Sigmoid colon (tissue), 7 donors: Measurements from ENCODE around the gene GYS1. TPM values are rescaled to one million over a fixed set of nuclear protein-coding genes. Genes with fewer than 3 reads are reported as not detected.

ENCODE experiments used
- DNase-seq: peaks from one replicate; pipeline ENCODE4 v3.0.0-alpha.2; 2019
- H3K27ac ChIP-seq, 4 donors: fragments of 200-600 bp; sonication (generic); one replicate each; pipeline ENCODE4 v1.5.1; 2016 to 2019; ENCODE audit warnings: mild to moderate bottlenecking in 1 of 4
- H3K27me3 ChIP-seq, 3 donors: fragments of 200-600 bp; sonication (generic); one replicate each; pipeline ENCODE4 v1.5.1; 2019; ENCODE audit warnings: mild to moderate bottlenecking in 1 of 3
- H3K36me3 ChIP-seq, 4 donors: fragments of 200-600 bp; sonication (generic); one replicate each; pipeline ENCODE4 v1.5.1; 2016 to 2019
- H3K4me1 ChIP-seq, 4 donors: fragments of 200-600 bp; sonication (generic); one replicate each; pipeline ENCODE4 v1.5.1; 2017 to 2019
- H3K4me3 ChIP-seq, 4 donors: fragments of 200-600 bp; sonication (generic); one replicate each; pipeline ENCODE4 v1.5.1; 2017 to 2019; ENCODE audit warnings: mild to moderate bottlenecking in 2 of 4, moderate library complexity in 1 of 4
- H3K9me3 ChIP-seq, 4 donors: fragments of 200-600 bp in 3 of 4; sonication (generic) in 3 of 4; one replicate each; pipeline versions ENCODE4 v1.5.1 to v1.6.1; 2013 to 2019
- EP300 ChIP-seq, 4 donors: sonication (generic); formaldehyde crosslinking; IDR thresholded peaks; one replicate each; pipeline ENCODE4 v1.6.1; 2017; ENCODE audit warnings: antibody characterized with exemption in 4 of 4
- POLR2A ChIP-seq, 2 donors: fragments of 450-650 bp; IDR thresholded peaks; one replicate each; pipeline ENCODE4 v1.6.1; 2016; ENCODE audit warnings: antibody characterized with exemption in 2 of 2, mild to moderate bottlenecking in 2 of 2, moderate library complexity in 2 of 2
- POLR2AphosphoS5 ChIP-seq, 4 donors: sonication (generic); formaldehyde crosslinking; IDR thresholded peaks; one replicate each; pipeline ENCODE4 v1.6.1; 2017; ENCODE audit warnings: antibody characterized with exemption in 4 of 4
- WGBS, 2 donors: extraction: QIAGEN DNeasy Blood & Tissue Kit; methylation state at CpG; one replicate each; pipeline ENCODE4 v1.1.7; 2013; 5-methylcytosine and 5-hydroxymethylcytosine counted together
- intact Hi-C: fragments of 100-400 bp; cut with DNase I; formaldehyde crosslinking; loops from one replicate; pipeline ENCODE4 v1.15.1; 2023
- polyA plus RNA-seq, 3 donors: library from polyadenylated mRNA; stranded (reverse); fragments of 200-250 nt; gene quantifications; one replicate each; pipeline ENCODE4 v1.2.3, GENCODE V29; 2013
- total RNA-seq, 4 donors: library from RNA; depleted of rRNA; stranded (reverse); fragments of >200 nt; gene quantifications; one replicate each; pipeline ENCODE4 v1.1.0, GENCODE V29; 2016
- TF ChIP-seq, protein P1 (sequence below), 4 experiments: fragments of 450-650 bp in 3 of 4; fragments of 200-600 bp in 1 of 4; IDR thresholded peaks; one replicate each; pipeline ENCODE4 v1.5.1; 2016 to 2019; ENCODE audit warnings: antibody characterized with exemption in 4 of 4, mild to moderate bottlenecking in 3 of 4, moderate library complexity in 2 of 4
- donor health status: healthy with polysubstance abuse.
- donor health status: Bipolar disorder and iron deficiency.
- donor health status: healthy.

Gene GYS1
- total and polyA plus RNA-seq, 7 donors, result 11.7 to 32.7 (median 17.5) TPM

DNA sequence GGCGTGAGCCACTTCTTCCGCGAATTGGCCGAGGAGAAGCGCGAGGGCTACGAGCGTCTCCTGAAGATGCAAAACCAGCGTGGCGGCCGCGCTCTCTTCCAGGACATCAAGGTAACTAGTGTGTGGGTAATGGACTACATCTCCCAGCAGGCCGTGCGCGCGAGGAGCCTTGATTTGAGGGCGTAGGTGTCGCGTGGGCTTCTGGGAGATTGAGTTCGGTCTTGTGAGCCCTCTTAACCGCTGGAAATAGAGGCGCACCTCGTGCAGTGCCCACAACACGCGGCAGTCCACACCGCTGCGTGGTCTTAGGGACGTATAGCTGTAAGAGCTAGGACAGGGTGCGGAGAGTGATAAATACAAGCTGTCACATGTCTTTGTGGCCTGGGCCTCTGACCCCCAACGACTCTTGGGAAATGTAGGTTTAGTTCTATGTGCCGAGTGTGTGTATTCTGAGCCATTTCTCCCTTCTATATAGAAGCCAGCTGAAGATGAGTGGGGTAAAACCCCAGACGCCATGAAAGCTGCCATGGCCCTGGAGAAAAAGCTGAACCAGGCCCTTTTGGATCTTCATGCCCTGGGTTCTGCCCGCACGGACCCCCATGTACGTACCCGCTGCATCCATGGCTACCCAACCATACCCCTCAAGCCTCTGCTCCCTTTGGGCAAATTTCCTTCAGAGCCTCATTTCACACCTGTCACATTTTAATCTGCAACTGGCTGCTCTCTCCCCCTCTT is 27.1 kb downstream of the GYS1 start:
- WGBS, 2 donors, result 9 to 11% methylated on average over 36 of the region's 36 CpGs
- peaks cover 11 to 46% (median 24%) of the 10 kb centered on the region in 4 donors for H3K36me3 ChIP-seq
- no peaks in the 10 kb centered on the region for H3K27me3 ChIP-seq
- peak overlapping the region; percentile 89 to 95 (median 90) for H3K4me3 ChIP-seq
- peaks cover 0 to 56% (median 50%) of the 10 kb centered on the region in 4 donors for H3K4me1 ChIP-seq
- H3K27ac ChIP-seq, result peak overlapping the region; percentile 91 to 98 (median 95)
- intact Hi-C loops, result loop anchor here (2.0 to 10.0 kb wide), 2 partner anchors 129 to 331 kb away; partner anchors contain the start of genes DBP and HSD17B14
- TF ChIP-seq, protein P1, sequence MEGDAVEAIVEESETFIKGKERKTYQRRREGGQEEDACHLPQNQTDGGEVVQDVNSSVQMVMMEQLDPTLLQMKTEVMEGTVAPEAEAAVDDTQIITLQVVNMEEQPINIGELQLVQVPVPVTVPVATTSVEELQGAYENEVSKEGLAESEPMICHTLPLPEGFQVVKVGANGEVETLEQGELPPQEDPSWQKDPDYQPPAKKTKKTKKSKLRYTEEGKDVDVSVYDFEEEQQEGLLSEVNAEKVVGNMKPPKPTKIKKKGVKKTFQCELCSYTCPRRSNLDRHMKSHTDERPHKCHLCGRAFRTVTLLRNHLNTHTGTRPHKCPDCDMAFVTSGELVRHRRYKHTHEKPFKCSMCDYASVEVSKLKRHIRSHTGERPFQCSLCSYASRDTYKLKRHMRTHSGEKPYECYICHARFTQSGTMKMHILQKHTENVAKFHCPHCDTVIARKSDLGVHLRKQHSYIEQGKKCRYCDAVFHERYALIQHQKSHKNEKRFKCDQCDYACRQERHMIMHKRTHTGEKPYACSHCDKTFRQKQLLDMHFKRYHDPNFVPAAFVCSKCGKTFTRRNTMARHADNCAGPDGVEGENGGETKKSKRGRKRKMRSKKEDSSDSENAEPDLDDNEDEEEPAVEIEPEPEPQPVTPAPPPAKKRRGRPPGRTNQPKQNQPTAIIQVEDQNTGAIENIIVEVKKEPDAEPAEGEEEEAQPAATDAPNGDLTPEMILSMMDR (IDR thresholded peaks at IDR 0.05), result no peak
- TF ChIP-seq POLR2AphosphoS5 (IDR thresholded peaks at IDR 0.05), result peak in 2 of 4 donors; percentile 20 to 37
- no peak for TF ChIP-seq POLR2A (IDR thresholded peaks at IDR 0.05)
- no peak for TF ChIP-seq EP300 (IDR thresholded peaks at IDR 0.05)
- no peaks in the 10 kb centered on the region for H3K9me3 ChIP-seq
- DNase-seq, result peak; percentile 94

DNA sequence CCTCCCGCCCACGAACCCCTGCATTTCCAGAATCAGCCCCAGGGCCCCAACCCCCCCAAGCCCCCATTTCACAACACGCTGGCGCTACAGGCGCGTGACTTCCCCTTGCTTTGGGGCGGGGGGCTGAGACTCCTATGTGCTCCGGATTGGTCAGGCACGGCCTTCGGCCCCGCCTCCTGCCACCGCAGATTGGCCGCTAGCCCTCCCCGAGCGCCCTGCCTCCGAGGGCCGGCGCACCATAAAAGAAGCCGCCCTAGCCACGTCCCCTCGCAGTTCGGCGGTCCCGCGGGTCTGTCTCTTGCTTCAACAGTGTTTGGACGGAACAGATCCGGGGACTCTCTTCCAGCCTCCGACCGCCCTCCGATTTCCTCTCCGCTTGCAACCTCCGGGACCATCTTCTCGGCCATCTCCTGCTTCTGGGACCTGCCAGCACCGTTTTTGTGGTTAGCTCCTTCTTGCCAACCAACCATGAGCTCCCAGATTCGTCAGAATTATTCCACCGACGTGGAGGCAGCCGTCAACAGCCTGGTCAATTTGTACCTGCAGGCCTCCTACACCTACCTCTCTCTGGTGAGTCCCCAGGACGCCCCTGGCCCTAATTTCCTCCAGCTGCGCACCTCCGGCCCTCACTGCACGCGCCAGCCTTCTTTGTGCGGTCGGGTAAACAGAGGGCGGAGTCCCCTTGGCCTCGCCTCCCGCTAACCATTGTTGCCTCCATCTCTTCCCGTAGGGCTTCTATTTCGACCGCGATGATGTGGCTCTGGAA is 27.9 kb downstream of the GYS1 start, which contains the start of gene FTL:
Gene FTL, plus strand, starts transcription at position 270 of the 766 bp plus-strand sequence. Its CDS starts 199 bp downstream, at position 469.
- intact Hi-C loops, result loop anchor here (2.0 to 10.0 kb wide), 2 partner anchors 128 to 330 kb away; partner anchors contain the start of genes DBP and HSD17B14
- TF ChIP-seq POLR2A (IDR thresholded peaks at IDR 0.05) (peak; percentile 99), POLR2AphosphoS5 (IDR thresholded peaks at IDR 0.05) (peak; percentile 100), EP300 (IDR thresholded peaks at IDR 0.05) (peak in 1 of 4 donors; percentile 58)
- TF ChIP-seq, protein P1 (IDR thresholded peaks at IDR 0.05), result no peak
- Histone ChIP-seq H3K36me3 (peaks cover 11 to 45% (median 22%) of the 10 kb centered on the region in 4 donors), H3K4me1 (peaks cover 0 to 51% (median 44%) of the 10 kb centered on the region in 4 donors), H3K27me3 (no peaks in the 10 kb centered on the region), H3K27ac (peak within 1 kb of the TSS; percentile 91 to 98 (median 95)), H3K4me3 (peak within 1 kb of the TSS; percentile 89 to 95 (median 90)), H3K9me3 (no peaks in the 10 kb centered on the region)
- DNase-seq, result peak; percentile 99
- 0% methylated on average over 52 of the region's 52 CpGs for WGBS, 2 donors

DNA sequence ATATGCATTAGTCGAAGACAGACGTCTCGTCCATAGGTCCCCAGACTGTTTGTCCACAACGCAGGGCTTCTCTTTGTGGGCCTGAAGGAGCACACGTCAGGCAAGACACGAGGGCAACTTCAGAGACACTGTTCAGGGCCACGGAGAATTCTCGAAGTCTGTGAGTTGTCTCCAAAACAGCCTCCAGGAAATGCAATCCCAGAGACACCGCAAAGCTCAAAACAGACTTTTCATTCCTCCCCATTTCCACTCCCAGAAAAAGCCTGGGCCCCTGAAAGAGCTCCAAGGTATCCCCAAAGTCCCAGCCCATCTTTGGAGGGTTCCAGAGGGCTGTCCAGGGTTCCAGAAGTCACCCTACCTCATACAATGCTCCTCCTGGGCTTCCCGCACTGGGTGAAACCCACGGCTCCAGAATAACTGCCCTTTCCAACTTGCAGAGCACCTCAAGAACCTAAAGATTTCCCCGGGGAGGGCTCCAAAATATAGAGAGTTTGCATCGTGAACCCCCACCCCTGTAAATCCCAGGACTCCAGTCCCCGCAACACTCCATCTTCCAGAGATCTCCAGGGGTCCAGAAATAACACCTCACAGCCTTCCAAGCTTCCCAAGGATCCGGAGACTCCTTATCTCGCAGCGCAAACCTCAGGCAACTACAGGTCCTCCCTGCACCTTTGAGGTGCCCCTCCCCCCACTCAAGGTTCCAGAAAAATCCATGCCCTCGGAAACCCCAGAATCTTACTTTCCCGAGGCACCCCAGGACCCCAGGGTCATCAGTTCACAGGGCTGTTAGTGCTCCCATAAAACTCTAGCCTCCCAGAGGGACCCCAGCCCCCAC is 28.7 kb downstream of the GYS1 start:
- DNase-seq, result no peak
- WGBS, 2 donors, result 10 to 17% methylated on average over 19 of the region's 19 CpGs
- intact Hi-C loops, result loop anchor here (1.0 to 10.0 kb wide), 4 partner anchors 91 to 330 kb away; partner anchors contain the start of genes DBP and HSD17B14

More for the DNA sequence above, 28.7 kb downstream of the GYS1 start:
- Histone ChIP-seq H3K4me1 (peaks cover 0 to 51% (median 44%) of the 10 kb centered on the region in 4 donors), H3K27me3 (no peaks in the 10 kb centered on the region), H3K36me3 (peaks cover 11 to 37% (median 16%) of the 10 kb centered on the region in 4 donors), H3K9me3 (no peaks in the 10 kb centered on the region), H3K27ac (peak overlapping the region; percentile 91 to 98 (median 95)), H3K4me3 (peak overlapping the region; percentile 89 to 95 (median 90))
- TF ChIP-seq, protein P1 (IDR thresholded peaks at IDR 0.05), result no peak
- TF ChIP-seq EP300 (IDR thresholded peaks at IDR 0.05), result no peak
- no peak for TF ChIP-seq POLR2A (IDR thresholded peaks at IDR 0.05)
- TF ChIP-seq POLR2AphosphoS5 (IDR thresholded peaks at IDR 0.05), result no peak
